ENCODE data around the gene ADK. TPM values are rescaled to one million over a fixed set of nuclear protein-coding genes. Genes with fewer than 3 reads are reported as not detected.

Gene ADK
- total and polyA plus RNA-seq, 2 of the 4 experiments (the other 2 are of a cell fraction), result 30.6 to 40.9 TPM

DNA sequence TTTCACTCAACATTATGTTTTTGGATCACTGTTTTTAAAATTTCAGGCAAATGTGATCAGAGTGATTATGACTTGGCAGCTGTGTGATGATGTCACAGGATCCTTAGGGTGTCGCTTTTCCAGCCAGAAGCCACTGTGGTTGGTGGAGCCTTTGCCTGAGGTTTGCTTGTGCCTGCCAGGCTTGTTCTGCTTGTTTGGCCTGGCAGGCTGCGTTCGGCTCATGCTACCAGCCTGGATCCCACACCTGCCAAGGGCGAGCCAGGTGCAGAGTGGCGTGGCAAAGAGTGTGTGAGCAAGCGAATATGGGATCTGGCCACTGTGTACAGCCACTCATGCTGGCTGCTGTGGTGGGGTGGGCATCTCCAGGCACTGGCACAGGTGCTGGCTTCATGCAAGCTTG is 55.7 kb downstream of the ADK start:
- no peaks in the 10 kb centered on the region for H3K9me3 ChIP-seq (ENCODE audit: control insufficient read depth, insufficient read depth, low read length)
- no peaks in the 10 kb centered on the region; the same call in 1 of the 2 replicates for H4K20me1 ChIP-seq (ENCODE audit: insufficient read depth, low read length)
- H3K27ac ChIP-seq (ENCODE audit: insufficient read depth, low read length), result no peak overlapping the region
- no peaks in the 10 kb centered on the region for H3K27me3 ChIP-seq (ENCODE audit: control insufficient read depth, insufficient read depth, low read length)
- H2AFZ ChIP-seq (replicated peaks; ENCODE audit: low read length, poor library complexity), result no peak overlapping the region
- no peak overlapping the region for H3K4ac ChIP-seq (ENCODE audit: low read depth, low read length)
- no peak overlapping the region for H4K5ac ChIP-seq (ENCODE audit: low read depth, low read length)
- TF ChIP-seq NFE2L2 (IDR thresholded peaks at IDR 0.05; ENCODE audit: low read depth, low read length) (no peak), MAZ (IDR thresholded peaks at IDR 0.05; ENCODE audit: borderline replicate concordance, low read depth, low read length) (no peak), CEBPB (IDR thresholded peaks at IDR 0.05; ENCODE audit: low read depth, low read length) (no peak), MAFK (IDR thresholded peaks at IDR 0.05; ENCODE audit: low read depth, low read length) (no peak), FOS (IDR thresholded peaks at IDR 0.05; ENCODE audit: low read depth, low read length) (no peak), RFX5 (IDR thresholded peaks at IDR 0.05; ENCODE audit: low read depth, low read length) (no peak)
- TF ChIP-seq, protein P1, sequence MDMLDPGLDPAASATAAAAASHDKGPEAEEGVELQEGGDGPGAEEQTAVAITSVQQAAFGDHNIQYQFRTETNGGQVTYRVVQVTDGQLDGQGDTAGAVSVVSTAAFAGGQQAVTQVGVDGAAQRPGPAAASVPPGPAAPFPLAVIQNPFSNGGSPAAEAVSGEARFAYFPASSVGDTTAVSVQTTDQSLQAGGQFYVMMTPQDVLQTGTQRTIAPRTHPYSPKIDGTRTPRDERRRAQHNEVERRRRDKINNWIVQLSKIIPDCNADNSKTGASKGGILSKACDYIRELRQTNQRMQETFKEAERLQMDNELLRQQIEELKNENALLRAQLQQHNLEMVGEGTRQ (IDR thresholded peaks at IDR 0.05; ENCODE audit: low read depth, low read length), result no peak
- POLR2A ChIA-PET (ENCODE audit: unreplicated experiment), result no interaction called here
- H4K8ac ChIP-seq (ENCODE audit: low read depth in 2 of 2, low read length in 2 of 2), result no peak overlapping the region
- CTCF ChIA-PET, result interaction anchor here (1.3 kb wide), 1 partner anchor 17 kb away, joined by 4 read pairs; no protein-coding TSS in a partner anchor
- no peak overlapping the region for H3K4me2 ChIP-seq (ENCODE audit: low read depth, low read length)
- no peak overlapping the region for H3K14ac ChIP-seq (replicated peaks; ENCODE audit: low read depth, low read length)
- ATAC-seq (ENCODE audit: low read depth) (no peak), DNase-seq (no peak)
- H3K18ac ChIP-seq (ENCODE audit: low read depth, low read length), result no peak overlapping the region
- dilution Hi-C loops (cut with HindIII; ENCODE audit: low sequenced_read_pairs, unreplicated experiment) (no loop called here), in situ Hi-C loops (cut with MboI; ENCODE audit: low sequenced_read_pairs) (no loop called here), intact Hi-C loops (cut with micrococcal nuclease) (no loop called here)
- H2BK120ac ChIP-seq (ENCODE audit: low read depth, low read length), result no peak overlapping the region
- H4K91ac ChIP-seq (ENCODE audit: insufficient read depth, low read depth, low read length), result no peak overlapping the region
- no peak overlapping the region for H3K9ac ChIP-seq (ENCODE audit: low read depth, low read length)
- no peak overlapping the region for H2AK5ac ChIP-seq (ENCODE audit: low read depth, low read length)
- H3K9me1 ChIP-seq (ENCODE audit: insufficient read depth, low read length), result peaks cover 5% of the 10 kb centered on the region; the same call in 1 of the 2 replicates
- no peak overlapping the region for H3K56ac ChIP-seq (ENCODE audit: extremely low read depth, insufficient read depth, low read length)
- no peak overlapping the region for H2BK15ac ChIP-seq (ENCODE audit: low read depth, low read length)
- no peak overlapping the region for H2BK20ac ChIP-seq (ENCODE audit: low read depth, low read length)
- H3K4me1 ChIP-seq (ENCODE audit: control insufficient read depth, insufficient read depth, low read length), result no peaks in the 10 kb centered on the region
- H2AK9ac ChIP-seq (replicated peaks; ENCODE audit: low read depth, low read length, poor library complexity), result no peak overlapping the region
- BruUV-seq (replicated peaks), result no TSS peak
- H3K23ac ChIP-seq (ENCODE audit: low read depth, low read length), result no peak overlapping the region
- H2BK5ac ChIP-seq (ENCODE audit: low read depth, low read length, poor library complexity, severe bottlenecking), result no peak overlapping the region
- 100% methylated on average over 5 of the region's 6 CpGs; no CpG with 5 or more reads in 1 of the 2 experiments for WGBS, 2 experiments (ENCODE audit: extremely low coverage in 2 of 2, insufficient read length in 1 of 2)
- H3K79me1 ChIP-seq (ENCODE audit: low read depth in 1 of 2, low read length in 2 of 2), result peaks cover 10 to 42% of the 10 kb centered on the region in 2 experiments
- no peak overlapping the region for H3K4me3 ChIP-seq (ENCODE audit: insufficient read depth, low read depth, low read length)
- no peaks in the 10 kb centered on the region for H3K36me3 ChIP-seq (ENCODE audit: control insufficient read depth, insufficient read depth, low read length)

Measured in IMR-90 (cell line).